Activated CD8-positive, alpha-beta T cell treated with anti-CD3 and anti-CD28 coated beads for 36 hours (primary cell): Measurements from ENCODE around the gene NRF1. TPM values are rescaled to one million over a fixed set of nuclear protein-coding genes. Genes with fewer than 3 reads are reported as not detected.

Source experiments
- ATAC-seq: fragments of 200-7000 bp; cut with Tn5 transposase; one replicate; pipeline ENCODE4 v1.10.0; 2021; ENCODE audit warnings: mild to moderate bottlenecking, moderate library complexity
- CTCF ChIA-PET: fragments of 350-600 bp; sonication (Branson Sonifier 250); formaldehyde crosslinking; loops from one replicate; lab custom pipeline; 2021; ENCODE audit warnings: antibody characterized with exemption; lab: Charles Lee
- POLR2A ChIA-PET: fragments of 350-600 bp; sonication (Branson Sonifier 250); formaldehyde crosslinking; loops from one replicate; lab custom pipeline; 2021; ENCODE audit warnings: antibody characterized with exemption; lab: Charles Lee
- DNase-seq: peaks from one replicate; pipeline ENCODE4 v3.0.0-alpha.2; 2020
- H3K27ac Mint-ChIP-seq: one replicate; pipeline ENCODE4 v1.8.0; 2021; ENCODE audit warnings: mild to moderate bottlenecking, mixed read lengths
- H3K27me3 Mint-ChIP-seq: one replicate; pipeline ENCODE4 v1.8.0; 2021; ENCODE audit warnings: mixed read lengths
- H3K36me3 Mint-ChIP-seq: one replicate; pipeline ENCODE4 v1.8.0; 2021; ENCODE audit warnings: low read depth, mixed read lengths
- H3K4me1 Mint-ChIP-seq: one replicate; pipeline ENCODE4 v1.8.0; 2021; ENCODE audit warnings: low read depth, mixed read lengths
- H3K4me3 Mint-ChIP-seq: one replicate; pipeline ENCODE4 v1.8.0; 2021; ENCODE audit warnings: mild to moderate bottlenecking, moderate library complexity, mixed read lengths
- H3K9me3 Mint-ChIP-seq: one replicate; pipeline ENCODE4 v1.8.0; 2021; ENCODE audit warnings: mixed read lengths
- CTCF ChIP-seq: fragments of 200-600 bp; IDR thresholded peaks from one replicate; pipeline ENCODE4 v1.8.0; 2022; ENCODE audit warnings: antibody characterized with exemption, mild to moderate bottlenecking
- intact Hi-C: fragments of 100-400 bp; cut with micrococcal nuclease; formaldehyde crosslinking; loops from one replicate; pipeline ENCODE4 v1.10.0; 2022
- total RNA-seq, 2 experiments: library from RNA; stranded (reverse); gene quantifications; one replicate each; pipeline ENCODE4 v1.2.3, GENCODE V29; 2021

Gene NRF1
- total RNA-seq, 2 experiments from 2014 or later = 23.3 to 23.9 TPM

- ChIA-PET POLR2A (no interaction called here), CTCF (no interaction called here)
- Mint-ChIP-seq H3K4me3 (no peak overlapping the region), H3K36me3 (no peaks in the 10 kb centered on the region), H3K4me1 (peaks cover 5% of the 10 kb centered on the region), H3K27ac (no peak overlapping the region), H3K27me3 (no peaks in the 10 kb centered on the region), H3K9me3 (no peaks in the 10 kb centered on the region)
- intact Hi-C loops = no loop called here
- no peak for ATAC-seq
- TF ChIP-seq CTCF = no peak
- DNase-seq = no peak
These were observed 130.7 kb downstream of the NRF1 start for GRCh38 chr7:129742256-129742655.

GRCh38 chr7:129746857-129747529 lies 135.5 kb downstream of the NRF1 start:
- POLR2A ChIA-PET = no interaction called here
- no peaks in the 10 kb centered on the region for H3K9me3 Mint-ChIP-seq
- intact Hi-C loops = no loop called here
- H3K4me1 Mint-ChIP-seq = no peaks in the 10 kb centered on the region
- CTCF ChIA-PET = interaction anchor here (1.5 to 1.9 kb wide), 2 partner anchors 78 to 83 kb away, joined by 4 to 7 read pairs; no protein-coding TSS in a partner anchor
- no peak overlapping the region for H3K4me3 Mint-ChIP-seq
- peaks cover 1% of the 10 kb centered on the region for H3K36me3 Mint-ChIP-seq
- TF ChIP-seq CTCF = no peak
- ATAC-seq (no peak), DNase-seq (no peak)
- H3K27ac Mint-ChIP-seq = no peak overlapping the region
- no peaks in the 10 kb centered on the region for H3K27me3 Mint-ChIP-seq

- H3K36me3 Mint-ChIP-seq = peaks cover 1% of the 10 kb centered on the region
- ChIA-PET CTCF (no interaction called here), POLR2A (interaction anchor here (0.8 kb wide), 1 partner anchor 20 kb away, joined by 3 read pairs; no protein-coding TSS in a partner anchor)
- intact Hi-C loops = no loop called here
- DNase-seq (no peak), ATAC-seq (no peak)
- TF ChIP-seq CTCF = no peak
- H3K4me3 Mint-ChIP-seq = no peak overlapping the region
- H3K27ac Mint-ChIP-seq = no peak overlapping the region
- no peaks in the 10 kb centered on the region for H3K4me1 Mint-ChIP-seq
- H3K27me3 Mint-ChIP-seq = no peaks in the 10 kb centered on the region
- H3K9me3 Mint-ChIP-seq = no peaks in the 10 kb centered on the region
These were observed 137.0 kb downstream of the NRF1 start for GRCh38 chr7:129748356-129749109.

GRCh38 chr7:129750091-129750490 lies 138.6 kb downstream of the NRF1 start:
- ATAC-seq (no peak), DNase-seq (no peak)
- Mint-ChIP-seq H3K4me1 (no peaks in the 10 kb centered on the region), H3K27ac (no peak overlapping the region), H3K36me3 (peaks cover 5% of the 10 kb centered on the region), H3K27me3 (no peaks in the 10 kb centered on the region), H3K4me3 (no peak overlapping the region), H3K9me3 (no peaks in the 10 kb centered on the region)
- intact Hi-C loops = no loop called here
- CTCF ChIA-PET = interaction anchor here (0.7 kb wide), 1 partner anchor 205 kb away, joined by 3 read pairs; no protein-coding TSS in a partner anchor
- no peak for TF ChIP-seq CTCF
- POLR2A ChIA-PET = interaction anchor here (0.6 kb wide), 1 partner anchor 452 kb away, joined by 3 read pairs; no protein-coding TSS in a partner anchor

GRCh38 chr7:129750501-129750900 lies 139.0 kb downstream of the NRF1 start:
- H3K9me3 Mint-ChIP-seq = no peaks in the 10 kb centered on the region
- CTCF ChIA-PET = no interaction called here
- POLR2A ChIA-PET = interaction anchor here (0.6 kb wide), 1 partner anchor 452 kb away, joined by 3 read pairs; no protein-coding TSS in a partner anchor
- no peaks in the 10 kb centered on the region for H3K27me3 Mint-ChIP-seq
- DNase-seq (no peak), ATAC-seq (no peak)
- H3K36me3 Mint-ChIP-seq = peaks cover 5% of the 10 kb centered on the region
- H3K27ac Mint-ChIP-seq = no peak overlapping the region
- intact Hi-C loops = no loop called here
- H3K4me3 Mint-ChIP-seq = no peak overlapping the region
- H3K4me1 Mint-ChIP-seq = no peaks in the 10 kb centered on the region
- no peak for TF ChIP-seq CTCF
